Parathyroid adenoma (tissue), 2 donors: ENCODE measurements around the gene ATG4A.

Experiments used
- H2AFZ ChIP-seq: fragments of 300-600 bp; sonication (generic); one replicate; pipeline ENCODE4 v1.7.0; 2017; ENCODE audit warnings: antibody characterized with exemption, mild to moderate bottlenecking
- H3K27ac ChIP-seq: fragments of 300-600 bp; sonication (generic); one replicate; pipeline ENCODE4 v1.7.0; 2017
- H3K27me3 ChIP-seq: fragments of 300-600 bp; sonication (generic); one replicate; pipeline ENCODE4 v1.7.0; 2017; ENCODE audit warnings: low read length; ENCODE audit not compliant: control insufficient read depth, insufficient read depth
- H3K36me3 ChIP-seq: fragments of 300-600 bp; sonication (generic); one replicate; pipeline ENCODE4 v1.7.0; 2017; ENCODE audit warnings: low read length; ENCODE audit not compliant: control insufficient read depth, insufficient read depth
- H3K4me1 ChIP-seq: fragments of 300-600 bp; sonication (generic); one replicate; pipeline ENCODE4 v1.7.0; 2017; ENCODE audit warnings: control low read depth
- H3K4me2 ChIP-seq: fragments of 300-600 bp; sonication (generic); one replicate; pipeline ENCODE4 v1.7.0; 2017; ENCODE audit warnings: low read length
- H3K4me3 ChIP-seq: fragments of 300-600 bp; sonication (generic); one replicate; pipeline ENCODE4 v1.7.0; 2017; ENCODE audit warnings: low read depth, low read length
- H3K79me2 ChIP-seq: fragments of 300-600 bp; sonication (generic); one replicate; pipeline ENCODE4 v1.7.0; 2017; ENCODE audit warnings: control low read depth
- H3K9ac ChIP-seq: fragments of 300-600 bp; sonication (generic); one replicate; pipeline ENCODE4 v1.7.0; 2017; ENCODE audit warnings: mild to moderate bottlenecking
- H3K9me3 ChIP-seq: fragments of 300-600 bp; sonication (generic); one replicate; pipeline ENCODE4 v1.7.0; 2017; ENCODE audit warnings: low read length; ENCODE audit not compliant: control insufficient read depth
- CTCF ChIP-seq: fragments of 300-600 bp; sonication (generic); IDR thresholded peaks from one replicate; pipeline ENCODE4 v1.7.0; 2017; ENCODE audit warnings: antibody characterized with exemption, mild to moderate bottlenecking
- donor health status: primary hyperparathyroidism.

The ATG4A gene

GRCh38 chrX:108132876-108133275, 41.3 kb downstream of the ATG4A start:
- H3K4me3 ChIP-seq: no peak overlapping the region
- H3K4me1 ChIP-seq: no peaks in the 10 kb centered on the region
- H3K27ac ChIP-seq: no peak overlapping the region
- H3K79me2 ChIP-seq: no peaks in the 10 kb centered on the region
- no peak overlapping the region for H3K9ac ChIP-seq
- H3K4me2 ChIP-seq: no peak overlapping the region
- no peak for TF ChIP-seq CTCF
- H3K9me3 ChIP-seq: no peaks in the 10 kb centered on the region
- no peaks in the 10 kb centered on the region for H3K27me3 ChIP-seq
- H3K36me3 ChIP-seq: no peaks in the 10 kb centered on the region
- no peak overlapping the region for H2AFZ ChIP-seq

GRCh38 chrX:108134724-108135123, 43.1 kb downstream of the ATG4A start:
- H3K9ac ChIP-seq: no peak overlapping the region
- no peaks in the 10 kb centered on the region for H3K9me3 ChIP-seq
- no peak overlapping the region for H2AFZ ChIP-seq
- TF ChIP-seq CTCF: no peak
- H3K79me2 ChIP-seq: no peaks in the 10 kb centered on the region
- no peak overlapping the region for H3K27ac ChIP-seq
- no peaks in the 10 kb centered on the region for H3K27me3 ChIP-seq
- no peaks in the 10 kb centered on the region for H3K36me3 ChIP-seq
- no peak overlapping the region for H3K4me3 ChIP-seq
- H3K4me1 ChIP-seq: no peaks in the 10 kb centered on the region
- H3K4me2 ChIP-seq: no peak overlapping the region

DNA sequence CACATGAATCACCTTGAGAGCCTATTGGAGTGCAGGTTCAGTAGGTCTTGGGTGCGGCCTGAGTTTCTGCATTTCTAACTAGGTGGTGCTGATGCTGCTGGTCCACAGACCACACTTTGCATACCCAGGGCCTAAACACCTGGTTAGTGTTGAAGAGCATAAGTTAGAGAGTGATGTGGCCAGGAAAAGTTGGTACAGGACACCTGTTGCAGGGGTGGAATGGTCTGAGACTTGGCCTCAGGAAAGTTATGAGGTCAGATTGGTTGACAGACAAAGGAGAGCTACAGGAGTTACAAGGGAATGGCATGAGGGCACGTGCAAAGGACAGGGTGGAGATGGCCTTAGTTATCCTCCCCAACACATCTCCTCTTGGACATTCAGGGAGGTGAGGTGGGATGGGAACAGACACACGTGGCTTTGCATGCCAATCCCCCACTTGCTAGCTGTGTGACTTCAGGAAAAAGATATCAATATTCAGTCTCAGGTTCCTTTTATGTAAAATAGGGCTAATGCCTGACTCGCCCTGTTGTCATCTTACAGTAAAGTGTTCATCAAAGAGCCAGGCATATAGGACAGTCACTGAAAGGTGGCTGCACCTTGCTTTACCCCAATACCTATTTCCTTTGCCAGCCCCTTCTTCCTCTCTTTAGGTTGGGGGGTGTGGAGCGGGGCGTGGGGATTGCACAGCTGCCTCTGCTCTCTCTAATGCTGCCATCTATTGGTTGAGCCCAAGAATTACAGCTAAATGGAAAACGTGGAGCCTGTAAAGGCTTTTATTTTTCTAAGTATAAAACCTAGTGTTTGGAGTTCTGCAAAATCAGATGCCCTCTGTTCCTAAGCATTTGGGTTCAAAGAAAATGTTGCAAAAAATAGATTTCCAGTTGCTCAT, 47.5 kb downstream of the ATG4A start:
- H3K79me2 ChIP-seq: no peaks in the 10 kb centered on the region
- H3K4me2 ChIP-seq: no peak overlapping the region
- H3K9ac ChIP-seq: no peak overlapping the region
- no peak overlapping the region for H2AFZ ChIP-seq
- H3K27ac ChIP-seq: no peak overlapping the region
- H3K4me3 ChIP-seq: no peak overlapping the region
- H3K36me3 ChIP-seq: no peaks in the 10 kb centered on the region
- no peaks in the 10 kb centered on the region for H3K27me3 ChIP-seq
- no peak for TF ChIP-seq CTCF
- H3K4me1 ChIP-seq: no peaks in the 10 kb centered on the region
- H3K9me3 ChIP-seq: no peaks in the 10 kb centered on the region

DNA sequence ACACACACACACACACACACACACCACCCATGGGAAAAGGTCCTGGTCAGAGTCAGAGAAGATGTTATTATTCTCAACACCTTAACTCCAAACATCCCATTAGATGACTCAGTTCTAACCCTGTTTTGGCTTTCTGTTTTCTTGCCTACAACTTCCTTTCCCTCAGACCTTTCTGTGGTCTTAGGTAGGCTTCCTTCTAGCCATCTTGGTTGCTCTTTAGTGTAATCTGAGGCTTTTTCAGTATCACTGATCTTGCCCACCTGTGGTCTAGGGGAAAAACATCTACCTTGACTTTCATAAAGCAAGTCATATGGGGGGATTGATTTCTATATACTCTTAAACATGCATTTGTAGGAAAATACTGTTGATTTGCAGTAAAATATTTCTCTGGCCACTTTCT, 56.9 kb downstream of the ATG4A start:
- H3K4me3 ChIP-seq: no peak overlapping the region
- no peaks in the 10 kb centered on the region for H3K79me2 ChIP-seq
- H3K36me3 ChIP-seq: no peaks in the 10 kb centered on the region
- H3K9ac ChIP-seq: no peak overlapping the region
- TF ChIP-seq CTCF: no peak
- H3K9me3 ChIP-seq: no peaks in the 10 kb centered on the region
- no peak overlapping the region for H3K27ac ChIP-seq
- H3K4me2 ChIP-seq: no peak overlapping the region
- no peak overlapping the region for H2AFZ ChIP-seq
- H3K4me1 ChIP-seq: no peaks in the 10 kb centered on the region
- H3K27me3 ChIP-seq: no peaks in the 10 kb centered on the region

GRCh38 chrX:108156082-108156481, 64.5 kb downstream of the ATG4A start:
- Histone ChIP-seq H3K4me1 (no peaks in the 10 kb centered on the region), H3K79me2 (no peaks in the 10 kb centered on the region), H3K9me3 (no peaks in the 10 kb centered on the region), H3K36me3 (no peaks in the 10 kb centered on the region), H3K4me3 (no peak overlapping the region), H3K9ac (no peak overlapping the region), H2AFZ (no peak overlapping the region), H3K4me2 (no peak overlapping the region), H3K27ac (no peak overlapping the region), H3K27me3 (no peaks in the 10 kb centered on the region)
- no peak for TF ChIP-seq CTCF
